K562 (cell line): ENCODE results near the gene LGALS3BP.

ENCODE experiments used
- CEBPB ChIP-seq: fragments of 450-650 bp; IDR thresholded peaks from 2 replicates; pipeline ENCODE4 v1.6.1; 2016; ENCODE audit warnings: missing genetic modification characterization, missing compliant biosample characterization
- CHD4 ChIP-seq: fragments of 200-600 bp; sonication (generic); IDR thresholded peaks from 3 replicates; pipeline ENCODE4 v1.6.1; 2012; ENCODE audit warnings: low read depth, mild to moderate bottlenecking, mixed read lengths, low read length, inconsistent platforms; ENCODE audit not compliant: insufficient read depth, insufficient replicate concordance, poor library complexity, severe bottlenecking
- FOXJ3 ChIP-seq: sonication (generic); formaldehyde crosslinking; IDR thresholded peaks from 2 replicates; pipeline ENCODE4 v1.4.0; 2020; ENCODE audit warnings: mild to moderate bottlenecking, missing genetic modification reagents
- JUND ChIP-seq, 2 experiments: IDR thresholded peaks; 2 replicates in 1 of 2; 3 replicates in 1 of 2; pipeline ENCODE4 v1.6.1; 2011; ENCODE audit warnings: borderline replicate concordance in 2 of 2, low read depth in 2 of 2, low read length in 2 of 2, improper control_type of control experiment in 1 of 2, missing biosample characterization in 1 of 2, missing genetic modification characterization in 1 of 2, missing genetic modification reagents in 1 of 2
- MLX ChIP-seq, 2 experiments: fragments of 450-650 bp in 1 of 2; sonication (generic) in 1 of 2; formaldehyde crosslinking; conservative IDR thresholded peaks; 2 replicates each; pipeline versions ENCODE4 v1.4.0 to v1.8.1; 2020 to 2022; ENCODE audit warnings: mild to moderate bottlenecking in 1 of 2, missing genetic modification reagents in 1 of 2
- MTA1 ChIP-seq: fragments of 450-650 bp; IDR thresholded peaks from 2 replicates; pipeline ENCODE4 v1.6.1; 2017; ENCODE audit warnings: borderline replicate concordance
- RBM22 ChIP-seq: fragments of 200-400 bp; formaldehyde crosslinking; IDR thresholded peaks from 2 replicates; pipeline ENCODE4 v1.6.1; 2018; ENCODE audit warnings: low read length, low read depth; ENCODE audit not compliant: poor library complexity, severe bottlenecking
- REST ChIP-seq, 2 experiments: fragments of 450-650 bp; formaldehyde crosslinking in 1 of 2; IDR thresholded peaks; 2 replicates each; pipeline versions ENCODE4 v1.4.0 to v1.6.1; 2014 to 2020; ENCODE audit warnings: mild to moderate bottlenecking in 2 of 2, borderline replicate concordance in 1 of 2, low read depth in 1 of 2
- TAF1 ChIP-seq: IDR thresholded peaks from 2 replicates; pipeline ENCODE4 v1.6.1; 2011; ENCODE audit warnings: mild to moderate bottlenecking, low read length, moderate library complexity; ENCODE audit not compliant: insufficient read depth, control insufficient read depth, severe bottlenecking; ENCODE audit errors: extremely low read depth
- ZNF644 ChIP-seq: fragments of 200-800 bp; sonication (Bioruptor generic); IDR thresholded peaks from 2 replicates; pipeline ENCODE4 v1.6.1; 2016; ENCODE audit warnings: low read depth, missing genetic modification characterization, missing compliant biosample characterization
- ZNF695 ChIP-seq: fragments of 450-650 bp; formaldehyde crosslinking; IDR thresholded peaks from 2 replicates; pipeline ENCODE4 v1.4.0; 2020; ENCODE audit warnings: mild to moderate bottlenecking, moderate library complexity

GRCh38 chr17:78996781-78997201 lies 17.1 kb upstream of the LGALS3BP start:
- TF ChIP-seq REST (IDR thresholded peaks at IDR 0.05; ENCODE audit: borderline replicate concordance) (no peak), REST (CRISPR knock-in tag; IDR thresholded peaks at IDR 0.05; ENCODE audit: low read depth) (no peak), ZNF644 (tag) (no peak), JUND (IDR thresholded peaks at IDR 0.05; ENCODE audit: borderline replicate concordance, low read depth, low read length) (no peak), JUND (tag; IDR thresholded peaks at IDR 0.05; ENCODE audit: borderline replicate concordance, low read depth, low read length) (no peak), CHD4 (no peak), RBM22 (no peak), FOXJ3 (CRISPR knock-in tag) (no peak), CEBPB (no peak), TAF1 (no peak), MTA1 (no peak), MLX (CRISPR knock-in tag; conservative IDR thresholded peaks at IDR 0.05) (no peak), ZNF695 (no peak)
